ENCODE data around the gene ATF1.
A peak's percentile ranks its signal among the peaks of the same experiment; 100 is the strongest.
"Not testable (repeated sequence)": the region's sequence is repeated elsewhere in the genome, so short reads cannot be mapped to it uniquely, and the experiment has no call there.

Gene ATF1

DNA sequence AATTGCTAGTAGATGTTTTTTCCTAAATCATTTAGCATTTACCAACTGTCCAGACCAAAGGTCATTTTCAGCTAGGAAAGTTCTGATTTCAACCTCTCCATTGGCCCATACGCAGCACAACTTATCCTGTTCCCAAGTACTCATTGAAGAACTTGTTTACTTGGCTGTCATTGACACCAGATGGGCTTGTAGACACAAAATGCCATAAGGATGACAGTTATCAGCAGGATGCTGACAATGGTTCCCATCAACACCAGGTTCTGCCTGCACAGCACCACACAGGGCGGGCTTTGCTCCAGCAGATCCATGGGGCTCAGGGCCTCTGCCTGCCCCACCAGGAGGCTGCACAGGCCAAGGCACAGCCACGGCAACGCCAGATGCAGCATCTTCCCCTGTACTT is 42.3 kb downstream of the ATF1 start:
- no peak for DNase-seq

GRCh38 chr12:50809131-50809530 is 45.2 kb downstream of the ATF1 start:
- not testable (repeated sequence) for DNase-seq

DNA sequence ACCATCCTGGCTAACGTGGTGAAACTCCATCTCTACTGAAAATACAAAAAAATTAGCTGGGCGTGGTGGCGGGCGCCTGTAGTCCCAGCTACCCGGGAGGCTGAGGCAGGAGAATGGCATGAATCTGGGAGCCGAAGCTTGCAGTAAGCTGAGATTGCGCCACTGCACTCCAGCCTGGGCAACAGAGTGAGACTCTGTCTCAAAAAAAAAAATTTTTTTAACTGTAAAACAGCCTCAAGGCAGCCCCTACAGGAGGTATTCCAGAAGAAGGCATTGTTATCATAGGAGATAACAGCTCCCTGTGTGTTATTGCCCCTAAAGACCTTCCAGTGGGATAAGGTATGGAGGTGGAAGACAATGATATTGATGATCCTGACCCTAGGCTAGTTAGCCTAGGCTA is 51.0 kb downstream of the ATF1 start:
- DNase-seq, result not testable (repeated sequence)

DNA sequence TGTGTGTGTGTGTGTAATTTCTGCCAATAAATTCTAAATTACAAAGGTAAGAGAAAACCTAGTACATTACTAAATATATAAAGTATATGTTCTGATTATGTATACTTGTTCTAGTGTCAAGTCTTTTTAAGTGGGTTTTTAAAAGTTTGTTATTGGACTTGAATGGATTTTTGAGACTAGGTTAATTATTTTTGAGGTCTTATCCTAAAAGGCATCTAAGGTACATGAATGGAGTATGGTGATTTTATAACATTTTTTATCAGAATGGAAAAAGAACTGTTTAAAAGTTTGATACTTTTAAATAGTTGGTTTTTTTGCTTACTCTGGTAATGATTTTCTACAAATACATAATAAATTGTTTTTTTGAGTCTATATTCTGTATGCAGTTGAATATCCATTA is 56.3 kb downstream of the ATF1 start:
- DNase-seq, result no peak

- no peak for DNase-seq
Measured at GRCh38 chr12:50822082-50822481, 58.2 kb downstream of the ATF1 start.

DNA sequence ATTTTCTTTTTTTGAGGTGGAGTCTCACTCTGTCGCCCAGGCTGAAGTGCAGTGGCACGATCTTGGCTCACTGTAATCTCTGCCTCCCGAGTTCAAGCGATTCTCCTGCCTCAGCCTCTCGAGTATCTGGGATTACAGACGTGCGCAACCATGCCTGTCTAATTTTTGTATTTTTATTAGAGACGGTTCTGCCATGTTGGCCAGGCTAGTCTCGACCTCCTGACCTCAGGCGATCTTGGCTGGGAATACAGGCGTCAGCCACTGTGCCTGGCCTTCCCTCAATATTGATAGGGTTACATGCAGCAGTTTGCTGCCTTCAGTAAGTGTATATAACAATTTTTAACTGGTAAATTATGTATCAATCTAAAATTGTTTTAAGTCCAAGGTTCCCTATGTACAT is 59.8 kb downstream of the ATF1 start:
- DNase-seq, result not testable (repeated sequence)

GRCh38 chr12:50824914-50825313 is 61.0 kb downstream of the ATF1 start:
- DNase-seq, result no peak

- peak; percentile 46 for DNase-seq
Measured at GRCh38 chr12:50825372-50825838, 61.5 kb downstream of the ATF1 start.

DNA sequence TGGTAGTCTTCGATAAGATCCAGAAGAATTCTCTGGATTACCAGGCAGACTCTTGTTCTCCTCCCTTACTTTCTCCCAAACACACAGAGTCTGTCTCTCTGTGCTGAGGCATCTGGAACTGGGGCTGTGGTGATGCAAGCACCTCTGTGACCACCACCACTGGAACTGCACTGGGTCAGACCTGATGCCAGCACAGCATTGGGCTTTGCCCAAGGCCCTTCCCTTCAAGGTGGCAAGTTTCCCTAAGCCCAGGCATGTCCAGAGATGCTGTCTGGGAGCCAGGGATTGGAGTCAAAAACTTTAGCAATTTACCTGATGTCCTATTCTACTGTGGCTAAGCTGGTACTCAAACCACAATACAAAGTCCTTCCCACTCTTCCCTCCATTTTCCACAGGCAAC is 64.2 kb downstream of the ATF1 start:
- no peak for DNase-seq

DNA sequence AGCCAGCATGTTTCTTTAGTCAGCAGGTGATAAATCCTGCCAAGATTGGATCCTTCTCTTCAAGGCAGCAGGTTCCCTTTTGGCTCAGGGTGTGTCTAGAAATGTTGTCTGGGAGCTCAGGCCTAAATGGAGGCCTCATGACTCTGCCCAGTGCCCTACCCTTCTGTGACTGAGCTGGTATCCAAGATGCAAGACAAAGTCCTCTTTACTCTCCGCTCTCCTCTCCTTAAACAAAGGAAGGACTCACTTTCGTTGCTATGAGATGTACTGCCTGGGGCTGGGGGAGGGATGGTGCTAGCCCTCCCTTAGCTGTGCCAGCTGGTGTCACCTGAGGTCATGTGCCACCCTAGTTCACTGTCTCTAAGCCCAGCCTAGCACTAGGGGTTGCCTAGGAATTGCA is 65.0 kb downstream of the ATF1 start:
- no peak for DNase-seq

GRCh38 chr12:50833801-50834200 is 69.9 kb downstream of the ATF1 start:
- DNase-seq, result not testable (repeated sequence)

DNA sequence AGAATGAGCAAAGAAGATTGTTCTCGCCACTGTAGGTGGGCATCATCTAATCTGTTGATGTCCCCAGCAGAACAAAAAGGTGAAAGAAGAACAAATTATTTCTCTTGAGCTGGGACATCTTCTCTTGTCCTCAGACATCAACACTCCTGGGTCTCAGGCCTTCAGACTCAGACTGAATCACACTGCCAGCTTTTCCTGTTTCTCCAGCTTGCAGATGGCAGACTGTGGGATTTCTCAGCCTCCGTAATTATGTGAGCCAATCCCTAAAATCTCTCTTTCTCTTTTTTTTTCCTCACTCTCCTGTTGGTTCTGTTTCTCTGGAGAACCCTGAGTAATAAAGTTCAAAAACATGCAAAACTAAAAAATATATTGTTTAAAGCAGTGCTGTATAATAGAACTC is 75.1 kb downstream of the ATF1 start:
- DNase-seq, result no peak

- DNase-seq, result no peak
Measured at GRCh38 chr12:50840809-50841487, 77.0 kb downstream of the ATF1 start.

DNA sequence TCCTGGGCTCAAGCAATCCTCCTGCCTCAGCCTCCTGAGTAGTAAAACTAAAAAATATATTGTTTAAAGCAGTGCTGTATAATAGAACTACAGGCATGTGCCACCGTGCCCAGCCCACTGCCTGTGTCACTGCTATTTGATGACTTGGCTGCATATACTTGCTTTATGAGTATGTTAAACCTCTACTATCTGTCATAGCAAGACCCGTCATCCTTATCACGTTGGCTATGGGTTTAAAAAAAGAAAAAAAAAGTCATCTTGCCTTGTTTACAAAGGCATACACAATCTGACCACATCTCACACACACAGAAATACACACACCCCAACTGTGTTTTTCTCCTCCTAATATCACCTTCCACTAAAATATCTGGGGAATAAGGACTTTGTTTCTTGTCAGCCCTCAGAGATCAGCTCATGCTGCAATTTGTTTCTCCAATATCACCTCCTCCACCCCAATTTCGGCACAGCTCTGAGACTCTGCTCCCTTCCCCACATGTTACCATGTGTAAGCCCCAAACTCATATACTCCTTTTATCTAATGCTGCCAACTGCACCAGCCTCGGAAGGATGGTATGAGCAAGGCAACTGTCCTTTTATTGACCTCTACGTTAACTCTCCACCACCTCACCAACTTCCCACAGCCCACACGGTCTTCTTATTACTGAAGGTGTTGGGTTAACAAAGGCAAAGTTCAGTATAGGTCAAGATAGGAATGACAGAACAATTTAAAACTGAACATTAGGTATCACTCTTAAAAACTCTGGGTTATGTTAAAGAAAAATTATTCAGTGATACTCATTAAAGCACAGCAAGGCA is 78.0 kb downstream of the ATF1 start:
- DNase-seq, result no peak

DNA sequence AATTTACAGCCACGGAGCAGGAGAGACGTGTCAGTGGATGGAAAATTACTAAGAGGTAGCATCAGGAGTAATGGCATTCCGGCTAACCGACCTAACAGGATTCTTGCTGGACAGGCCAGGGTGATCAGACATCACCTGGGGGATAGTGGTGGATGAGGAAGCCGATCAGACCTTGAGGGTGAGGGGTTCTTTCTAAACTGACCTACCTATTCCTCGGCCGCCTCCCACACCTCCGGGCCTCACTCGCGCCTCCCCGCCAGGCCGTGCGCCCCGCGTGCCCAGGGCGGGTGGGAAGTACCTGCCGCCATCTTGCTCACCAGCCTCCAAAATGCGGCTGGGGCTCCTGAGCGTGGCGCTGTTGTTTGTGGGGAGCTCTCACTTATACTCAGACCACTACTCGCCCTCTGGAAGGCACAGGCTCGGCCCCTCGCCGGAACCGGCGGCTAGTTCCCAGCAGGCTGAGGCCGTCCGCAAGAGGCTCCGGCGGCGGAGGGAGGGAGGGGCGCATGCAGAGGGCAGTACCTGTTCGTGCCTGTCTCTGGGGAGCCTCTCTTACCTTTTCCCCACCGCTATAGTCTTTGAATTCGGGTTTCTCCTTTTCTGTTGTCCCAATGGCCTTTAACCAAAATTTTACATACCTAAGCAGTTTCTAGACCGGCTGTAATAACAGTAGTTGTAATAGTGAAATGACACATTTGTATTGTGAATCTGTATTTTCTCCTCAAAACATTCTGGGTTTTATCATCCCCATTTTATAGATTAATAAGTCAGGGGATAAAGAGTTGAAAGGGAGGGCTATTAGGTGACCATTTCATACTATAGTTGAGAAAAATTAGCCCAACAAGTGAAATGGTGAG is 79.0 kb downstream of the ATF1 start, which contains the start of gene TMPRSS12:
TSS of gene TMPRSS12 (plus strand) at position 290 of the 857 bp plus-strand sequence. CDS start at position 329, 39 bp downstream.
- no peak for DNase-seq

GRCh38 chr12:50845021-50845647 is 81.2 kb downstream of the ATF1 start:
- no peak for DNase-seq

DNA sequence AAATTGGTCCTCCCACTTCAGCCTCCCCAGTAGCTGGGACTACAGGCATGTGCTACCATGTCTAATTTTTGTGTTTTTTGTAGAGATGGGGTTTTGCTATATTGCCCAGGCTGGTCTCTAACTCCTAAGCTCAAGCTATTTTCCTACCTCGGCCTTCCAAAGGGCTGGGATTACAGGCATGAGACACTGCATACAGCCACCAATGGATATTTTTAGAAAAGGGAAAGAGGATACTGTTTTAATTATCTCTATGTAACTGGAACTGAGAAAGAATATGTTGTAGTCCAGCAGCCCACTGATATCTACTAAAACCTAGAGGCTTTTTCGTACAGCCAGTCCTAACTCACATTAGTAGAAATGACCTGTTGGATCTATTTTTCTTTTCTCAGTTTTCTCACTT is 85.1 kb downstream of the ATF1 start:
- DNase-seq, result no peak

DNA sequence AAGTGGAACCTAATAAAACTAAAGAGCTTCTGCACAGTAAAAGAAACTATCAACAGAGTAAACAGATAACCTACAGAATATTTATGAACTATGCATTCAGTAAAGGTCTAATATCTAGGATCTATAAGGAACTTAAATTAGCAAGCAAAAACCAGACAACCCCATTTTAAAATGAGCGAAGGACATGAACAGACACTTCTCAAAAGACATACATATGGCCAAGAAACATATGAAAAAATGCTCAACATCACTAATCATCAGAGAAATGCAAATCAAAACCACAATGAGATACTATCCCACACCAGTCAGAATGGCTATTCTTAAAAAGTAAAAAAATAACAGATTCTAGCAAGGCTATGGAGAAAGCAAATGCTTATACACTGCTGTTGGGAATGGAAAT is 91.3 kb downstream of the ATF1 start:
- not testable (repeated sequence) for DNase-seq

DNA sequence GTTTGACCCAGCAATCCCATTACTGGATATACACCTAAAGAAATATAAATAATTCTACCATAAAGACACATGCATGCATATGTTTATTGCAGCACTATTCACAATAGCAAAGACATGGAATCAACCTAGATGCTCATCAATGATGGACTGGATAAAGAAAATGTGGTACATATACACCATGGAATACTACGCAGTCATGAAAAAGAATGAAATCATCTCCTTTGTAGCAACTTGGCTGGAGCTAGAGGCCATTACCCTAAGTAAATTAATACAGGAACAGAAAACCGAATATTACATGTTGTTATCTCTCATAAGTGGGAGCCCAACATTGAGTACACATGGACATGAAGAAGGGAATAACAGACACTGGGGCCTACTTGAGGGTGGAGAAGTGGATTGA is 91.8 kb downstream of the ATF1 start:
- not testable (repeated sequence) for DNase-seq

GRCh38 chr12:50859621-50860310 is 95.9 kb downstream of the ATF1 start:
- DNase-seq, result no peak

DNA sequence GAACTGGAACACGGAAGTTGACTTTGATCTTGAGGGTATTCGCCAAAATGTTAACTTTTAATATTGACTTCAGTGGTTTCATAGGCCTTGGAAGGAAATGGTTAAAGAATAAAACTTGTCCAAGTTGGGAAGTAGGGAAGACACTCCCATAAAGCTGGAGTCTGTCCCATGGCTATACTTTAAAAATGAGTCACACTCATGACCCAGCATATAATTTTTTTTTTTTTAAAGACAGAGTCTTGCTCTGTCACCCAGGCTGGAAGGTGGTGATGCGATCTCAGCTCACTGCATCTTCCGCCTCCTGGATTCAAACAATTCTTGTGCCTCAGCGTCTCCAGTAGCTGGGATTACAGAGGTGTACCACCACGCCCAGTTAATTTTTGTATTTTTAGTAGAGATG is 98.4 kb downstream of the ATF1 start:
- DNase-seq, result no peak

DNA sequence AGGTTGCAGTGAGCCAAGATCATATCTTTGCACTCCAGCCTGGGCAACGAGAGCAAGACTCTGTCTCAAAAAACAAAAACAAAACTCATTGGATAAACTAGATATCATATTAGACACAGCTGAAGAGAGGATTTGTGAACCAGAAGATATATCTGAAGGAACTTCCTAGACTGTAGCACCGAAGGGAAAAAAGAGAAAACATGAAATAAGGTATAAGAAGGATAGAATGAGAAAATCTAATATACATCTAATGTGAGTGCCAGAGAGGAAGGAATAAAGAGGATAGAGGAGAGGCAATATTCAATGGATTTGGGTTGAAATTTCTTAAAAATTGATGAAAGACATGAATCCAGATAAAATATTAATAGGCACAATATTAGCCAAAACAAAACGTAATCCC is 101.4 kb downstream of the ATF1 start:
- DNase-seq, result no peak

Measured in NCI-H2107 (cell line).